GM21529 (cell line): ENCODE measurements around the gene PDE7B.

ENCODE experiments used
- ATAC-seq: cut with Tn5 transposase; IDR thresholded peaks from one replicate; pipeline ENCODE4 v1.9.1; 2021; ENCODE audit not compliant: unreplicated experiment

Gene PDE7B

GRCh38 chr6:136173519-136174507, 322.3 kb downstream of the PDE7B start:
- ATAC-seq, result no peak

DNA sequence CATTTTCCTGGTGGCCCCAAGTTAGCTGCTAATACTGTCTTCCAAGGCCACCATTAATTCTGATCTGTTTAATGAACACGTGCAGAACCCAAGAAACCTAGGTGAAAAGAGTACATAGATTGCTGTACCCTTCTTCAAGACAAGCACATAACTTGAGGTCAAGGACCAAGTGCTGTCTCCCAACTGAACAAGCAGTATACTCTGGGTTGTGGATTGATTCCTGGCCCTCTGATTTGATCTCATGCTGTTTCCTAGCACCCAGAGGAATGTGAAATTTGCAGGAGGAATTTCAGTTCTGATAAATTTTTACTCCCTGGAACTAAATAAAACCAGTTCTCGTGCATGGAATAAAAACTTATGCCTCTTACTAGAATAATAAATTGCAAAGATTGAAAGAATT, 323.0 kb downstream of the PDE7B start:
- no peak for ATAC-seq

GRCh38 chr6:136175873-136176272, 324.4 kb downstream of the PDE7B start:
- no peak for ATAC-seq

DNA sequence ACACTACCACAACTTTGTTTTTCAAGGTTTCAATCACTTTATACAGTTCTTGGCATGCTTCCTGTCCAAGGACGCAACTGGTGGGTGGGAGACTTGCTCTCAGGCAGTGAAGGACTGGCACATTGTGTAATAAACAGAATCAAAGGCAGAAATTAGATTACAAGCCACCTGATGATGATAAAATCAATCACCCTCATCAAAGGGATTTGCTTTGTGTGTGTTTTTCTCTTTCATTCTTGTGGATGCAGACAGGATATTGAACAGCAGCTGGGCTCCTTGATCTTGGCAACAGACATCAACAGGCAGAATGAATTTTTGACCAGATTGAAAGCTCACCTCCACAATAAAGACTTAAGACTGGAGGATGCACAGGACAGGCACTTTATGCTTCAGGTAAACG, 327.2 kb downstream of the PDE7B start:
- no peak for ATAC-seq

DNA sequence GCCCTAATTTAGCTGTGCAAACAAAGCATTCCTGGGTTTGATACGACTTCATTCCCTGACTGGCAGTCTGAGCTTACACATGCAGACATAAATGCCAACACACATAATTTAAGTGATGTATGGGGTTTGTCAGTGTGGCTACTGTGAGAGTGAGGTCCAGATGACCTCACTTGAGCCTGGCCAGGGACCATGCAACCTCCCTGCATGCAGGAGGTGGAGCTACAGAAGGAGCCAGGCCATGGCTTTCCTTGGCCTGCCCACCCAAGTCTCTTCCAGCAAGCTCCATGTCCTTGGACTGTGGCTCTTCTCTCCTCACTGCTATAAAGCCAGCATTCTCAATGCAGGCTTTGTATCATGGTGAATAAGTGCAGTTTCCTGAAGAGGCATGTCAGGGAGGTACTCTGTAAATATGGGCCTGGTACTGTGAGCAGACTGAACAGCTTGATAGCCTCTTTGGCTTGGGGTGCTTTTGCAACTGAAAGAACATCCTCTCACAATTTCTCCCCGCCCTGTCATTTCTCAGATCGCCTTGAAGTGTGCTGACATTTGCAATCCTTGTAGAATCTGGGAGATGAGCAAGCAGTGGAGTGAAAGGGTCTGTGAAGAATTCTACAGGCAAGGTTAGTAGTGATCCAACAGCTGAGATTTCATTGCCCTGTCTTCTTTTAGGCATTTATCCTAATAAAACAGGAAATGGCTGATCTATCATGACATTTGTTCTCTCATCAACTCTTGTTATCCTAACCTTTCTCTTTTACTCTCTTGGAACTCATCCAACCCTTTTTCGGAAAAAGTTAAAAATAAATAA, 329.4 kb downstream of the PDE7B start:
- no peak for ATAC-seq

DNA sequence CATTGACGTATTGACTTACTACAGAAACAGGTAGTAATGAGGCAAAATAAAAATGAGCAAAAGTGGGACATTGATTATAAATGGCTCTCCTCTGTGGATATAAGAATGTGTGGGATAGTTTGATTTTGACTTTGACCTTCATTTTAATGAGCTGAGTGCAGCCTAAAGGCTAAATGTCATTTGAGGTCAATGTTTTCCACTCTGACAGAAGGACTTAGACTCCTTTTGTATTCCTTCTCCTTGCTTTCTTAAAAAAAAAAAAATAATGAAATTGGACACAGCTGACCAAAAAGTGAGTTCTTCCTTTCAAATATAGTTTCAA, 330.0 kb downstream of the PDE7B start:
- ATAC-seq, result no peak

- no peak for ATAC-seq
These were observed 330.4 kb downstream of the PDE7B start for GRCh38 chr6:136181861-136182260.

GRCh38 chr6:136184738-136185137, 333.2 kb downstream of the PDE7B start:
- no peak for ATAC-seq

DNA sequence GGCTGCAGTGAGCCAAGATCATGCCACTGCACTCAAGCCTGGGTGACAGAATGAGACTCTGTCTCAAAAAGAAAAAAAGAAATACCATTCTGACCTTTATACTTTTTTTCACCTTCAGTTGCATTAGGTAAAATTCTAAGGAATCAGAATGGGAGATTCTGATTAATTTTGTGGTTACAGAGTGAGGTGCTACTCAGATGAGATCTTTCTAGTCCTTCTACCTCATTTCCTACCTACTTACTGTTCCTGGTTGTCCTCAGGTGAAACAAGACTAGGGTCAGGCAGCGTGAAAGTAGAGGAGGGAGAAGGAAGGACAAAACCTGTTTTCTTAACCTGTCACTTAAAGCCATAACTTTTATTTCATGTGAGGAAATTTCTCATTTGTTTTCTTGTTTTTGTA, 334.9 kb downstream of the PDE7B start:
- ATAC-seq, result no peak

GRCh38 chr6:136188486-136188885, 337.0 kb downstream of the PDE7B start:
- no peak for ATAC-seq

DNA sequence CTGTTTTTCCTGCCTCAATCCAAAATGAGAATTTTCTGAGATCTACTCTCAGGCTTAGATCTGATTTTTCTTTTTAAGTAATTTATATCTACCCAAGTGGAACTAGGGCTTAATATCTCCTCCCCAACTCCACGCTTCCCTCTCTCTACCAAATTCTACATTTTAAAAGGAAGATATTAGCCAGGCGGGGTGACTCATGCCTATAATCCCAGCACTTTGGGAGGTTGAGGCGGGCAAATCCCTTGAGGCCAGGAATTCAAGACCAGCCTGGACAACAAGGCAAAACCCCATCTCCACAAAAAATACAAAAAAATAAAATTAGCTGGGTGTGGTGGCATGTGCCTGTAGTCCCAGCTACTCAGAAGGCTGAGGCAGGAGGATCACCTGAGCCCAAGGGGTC, 337.6 kb downstream of the PDE7B start:
- ATAC-seq, result no peak

DNA sequence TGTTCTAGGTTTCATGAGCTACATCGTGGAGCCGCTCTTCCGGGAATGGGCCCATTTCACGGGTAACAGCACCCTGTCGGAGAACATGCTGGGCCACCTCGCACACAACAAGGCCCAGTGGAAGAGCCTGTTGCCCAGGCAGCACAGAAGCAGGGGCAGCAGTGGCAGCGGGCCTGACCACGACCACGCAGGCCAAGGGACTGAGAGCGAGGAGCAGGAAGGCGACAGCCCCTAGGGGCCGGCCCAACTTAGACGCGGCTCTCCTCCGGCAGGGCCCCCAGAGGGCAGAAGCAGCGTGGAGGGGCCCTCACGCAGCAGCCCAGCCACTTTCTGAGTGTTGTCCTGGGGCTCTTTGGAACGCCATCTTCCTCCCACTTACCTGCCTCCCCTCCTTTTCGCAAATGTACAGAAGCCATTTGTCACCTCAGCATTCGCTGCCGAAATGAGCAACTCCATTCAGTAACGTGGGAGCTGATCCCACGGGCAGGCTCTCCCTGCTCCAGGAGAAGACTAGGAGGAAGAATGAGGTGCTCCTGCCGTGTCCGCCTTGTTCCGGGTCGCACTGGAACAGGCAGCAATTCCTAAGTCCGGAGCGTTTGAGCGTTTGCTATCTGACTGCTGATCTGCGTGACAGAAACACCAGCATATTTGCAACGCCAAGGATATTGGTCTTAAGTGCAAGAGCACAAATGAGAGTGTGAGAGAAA, 340.3 kb downstream of the PDE7B start:
- no peak for ATAC-seq

- ATAC-seq, result no peak
These were observed 341.4 kb downstream of the PDE7B start for GRCh38 chr6:136192902-136193301.

DNA sequence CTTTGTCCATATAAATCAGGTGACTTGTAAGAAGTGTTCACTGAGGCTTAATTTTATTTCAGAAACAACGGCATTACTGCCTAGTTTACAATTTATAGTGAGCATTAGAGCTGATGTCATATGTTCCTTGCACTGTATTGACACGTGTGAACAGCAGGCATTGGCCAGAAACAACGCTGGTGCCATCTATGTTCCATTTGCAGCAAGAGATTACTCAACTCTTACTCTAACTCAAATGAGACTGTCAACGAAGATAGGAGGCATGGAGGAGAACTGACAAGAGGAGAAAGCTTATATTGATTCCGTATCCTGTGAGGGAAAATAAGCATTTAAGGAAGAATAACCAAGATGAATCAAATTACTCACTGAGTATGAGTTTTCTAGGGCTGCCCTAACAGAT, 350.2 kb downstream of the PDE7B start:
- ATAC-seq, result no peak

- ATAC-seq, result no peak
These were observed 357.3 kb downstream of the PDE7B start for GRCh38 chr6:136208783-136209182.

DNA sequence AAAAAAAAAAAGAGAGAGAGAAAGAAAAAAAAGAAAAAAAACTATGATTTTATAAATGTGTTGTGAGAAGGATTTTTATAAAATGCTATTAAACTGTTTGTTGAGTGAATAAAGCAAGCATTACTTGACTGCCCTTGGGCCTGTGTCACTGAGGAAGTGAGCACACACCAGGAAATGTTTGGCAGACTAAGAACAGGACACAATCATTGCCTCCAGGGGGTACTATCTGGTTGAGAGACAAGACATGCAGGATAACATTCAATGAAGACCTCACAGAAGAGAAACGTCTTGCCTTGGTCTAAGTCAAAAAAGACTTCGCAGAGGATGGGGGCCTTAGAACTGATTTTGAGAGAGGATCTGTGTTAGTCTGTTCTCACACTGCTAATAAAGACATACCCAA, 358.0 kb downstream of the PDE7B start:
- ATAC-seq, result no peak

DNA sequence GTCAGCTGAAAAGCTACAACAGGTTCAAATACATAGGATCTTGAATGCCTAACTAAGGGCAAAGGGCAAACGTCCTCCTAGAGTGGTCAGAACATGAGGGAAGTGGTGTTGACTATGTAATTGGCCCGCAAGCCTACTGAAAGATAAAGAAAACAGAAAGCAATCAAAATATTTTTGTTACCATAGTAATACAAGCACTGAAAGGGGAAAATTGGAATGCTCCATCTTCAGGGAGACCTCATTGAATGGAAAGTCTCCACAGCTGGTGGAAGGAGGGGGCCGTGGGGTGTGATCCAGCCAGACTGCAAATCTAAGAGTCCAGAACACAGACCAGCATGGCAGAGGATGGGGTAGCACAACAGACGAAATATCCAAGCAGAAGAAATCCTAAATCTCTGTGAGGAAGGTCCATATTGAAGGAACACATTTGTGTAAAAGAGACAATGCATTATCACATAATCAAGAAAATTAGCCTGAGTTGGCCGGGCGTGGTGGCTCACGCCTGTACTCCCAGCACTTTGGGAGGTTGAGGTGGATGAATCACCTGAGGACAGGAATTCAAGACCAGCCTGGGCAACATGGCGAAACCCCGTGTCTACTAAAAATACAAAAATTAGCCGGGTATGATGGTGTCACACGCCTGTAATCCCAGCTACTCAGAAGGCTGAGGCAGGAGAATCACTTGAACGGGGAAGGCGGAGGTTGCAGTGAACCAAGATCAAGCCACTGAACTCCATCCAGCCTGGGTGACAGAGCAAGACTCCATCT, 359.1 kb downstream of the PDE7B start:
- no peak for ATAC-seq

GRCh38 chr6:136212608-136213007, 361.1 kb downstream of the PDE7B start:
- no peak for ATAC-seq

GRCh38 chr6:136213012-136213539, 361.6 kb downstream of the PDE7B start:
- no peak for ATAC-seq

- no peak for ATAC-seq
These were observed 362.4 kb downstream of the PDE7B start for GRCh38 chr6:136213853-136214252.
